H9 (cell line): Measurements from ENCODE around the gene CXCR4. TPM values are rescaled to one million over a fixed set of nuclear protein-coding genes. Genes with fewer than 3 reads are reported as not detected.

Experiments
- DNase-seq: peaks from one replicate; pipeline ENCODE4 v3.0.0-alpha.2; 2017
- H2AFZ ChIP-seq: one replicate; pipeline ENCODE4 v1.6.1; 2013; ENCODE audit warnings: mild to moderate bottlenecking, low read length, control low read depth, moderate library complexity
- H2AK5ac ChIP-seq: 2 replicates; pipeline ENCODE4 v1.6.1; 2013; ENCODE audit warnings: low read length, control low read depth, mixed read lengths; ENCODE audit not compliant: insufficient read length
- H2BK120ac ChIP-seq: one replicate; pipeline ENCODE4 v1.6.1; 2013; ENCODE audit warnings: low read depth, mild to moderate bottlenecking, low read length, control low read depth, inconsistent platforms; ENCODE audit not compliant: poor library complexity, severe bottlenecking
- H2BK12ac ChIP-seq: 2 replicates; pipeline ENCODE4 v1.6.1; 2013; ENCODE audit warnings: low read length, control low read depth, mixed read lengths, low read depth; ENCODE audit not compliant: insufficient read length
- H2BK15ac ChIP-seq: 2 replicates; pipeline ENCODE4 v1.6.1; 2013; ENCODE audit warnings: low read depth, low read length, control low read depth
- H2BK20ac ChIP-seq: one replicate; pipeline ENCODE4 v1.6.1; 2013; ENCODE audit warnings: low read depth, mild to moderate bottlenecking, low read length, control low read depth, inconsistent platforms; ENCODE audit not compliant: poor library complexity, severe bottlenecking
- H2BK5ac ChIP-seq: 2 replicates; pipeline ENCODE4 v1.6.1; 2013; ENCODE audit warnings: low read length, control low read depth, mixed read lengths; ENCODE audit not compliant: insufficient read length
- H3K14ac ChIP-seq: 2 replicates; pipeline ENCODE4 v1.6.1; 2013; ENCODE audit warnings: low read length, control low read depth; ENCODE audit not compliant: insufficient read depth
- H3K18ac ChIP-seq: 2 replicates; pipeline ENCODE4 v1.6.1; 2013; ENCODE audit warnings: low read depth, mild to moderate bottlenecking, mixed read lengths, low read length, control low read depth; ENCODE audit not compliant: insufficient read length
- H3K23ac ChIP-seq: 2 replicates; pipeline ENCODE4 v1.6.1; 2013; ENCODE audit warnings: low read length, control low read depth, mixed read lengths, low read depth; ENCODE audit not compliant: insufficient read length
- H3K23me2 ChIP-seq: 2 replicates; pipeline ENCODE4 v1.6.1; 2013; ENCODE audit warnings: low read depth, mild to moderate bottlenecking, mixed read lengths, low read length, control low read depth; ENCODE audit not compliant: insufficient read length, poor library complexity, severe bottlenecking
- H3K27ac ChIP-seq: 2 replicates; pipeline ENCODE4 v1.5.1; 2013; ENCODE audit warnings: low read length, control low read depth, mixed read lengths, low read depth; ENCODE audit not compliant: insufficient read length
- H3K27me3 ChIP-seq: 2 replicates; pipeline ENCODE4 v1.6.1; 2013; ENCODE audit warnings: low read length, control low read depth, inconsistent platforms; ENCODE audit not compliant: insufficient read depth
- H3K4ac ChIP-seq: 2 replicates; pipeline ENCODE4 v1.6.1; 2013; ENCODE audit warnings: low read depth, mild to moderate bottlenecking, control low read depth, inconsistent platforms, low read length, moderate library complexity
- H3K4me1 ChIP-seq: 2 replicates; pipeline ENCODE4 v1.6.1; 2013; ENCODE audit warnings: low read length, control low read depth, inconsistent platforms; ENCODE audit not compliant: insufficient read depth
- H3K4me2 ChIP-seq: 2 replicates; pipeline ENCODE4 v1.6.1; 2013; ENCODE audit warnings: low read length, control low read depth, mixed read lengths; ENCODE audit not compliant: insufficient read length, insufficient read depth
- H3K56ac ChIP-seq: 2 replicates; pipeline ENCODE4 v1.6.1; 2013; ENCODE audit warnings: low read depth, mild to moderate bottlenecking, mixed read lengths, low read length, control low read depth; ENCODE audit not compliant: insufficient read length
- H3K79me1 ChIP-seq: 2 replicates; pipeline ENCODE4 v1.6.1; 2013; ENCODE audit warnings: low read depth, mild to moderate bottlenecking, moderate library complexity, low read length, control low read depth, inconsistent platforms; ENCODE audit not compliant: insufficient read depth, poor library complexity, severe bottlenecking
- H3K79me2 ChIP-seq: 2 replicates; pipeline ENCODE4 v1.6.1; 2013; ENCODE audit warnings: low read length, control low read depth, inconsistent platforms; ENCODE audit not compliant: insufficient read depth
- H3K9ac ChIP-seq: 2 replicates; pipeline ENCODE4 v1.6.1; 2013; ENCODE audit warnings: low read length, control low read depth, mixed read lengths; ENCODE audit not compliant: insufficient read length; ENCODE audit errors: extremely low read depth
- H3K9me3 ChIP-seq: one replicate; pipeline ENCODE4 v1.6.1; 2013; ENCODE audit warnings: low read depth, low read length, inconsistent platforms; ENCODE audit not compliant: control insufficient read depth
- H3T11ph ChIP-seq: one replicate; pipeline ENCODE4 v1.6.1; 2013; ENCODE audit warnings: mild to moderate bottlenecking, low read length, control low read depth, inconsistent platforms
- H4K20me1 ChIP-seq: one replicate; pipeline ENCODE4 v1.6.1; 2013; ENCODE audit not compliant: control insufficient read depth, insufficient read length, insufficient read depth
- H4K5ac ChIP-seq: 2 replicates; pipeline ENCODE4 v1.6.1; 2013; ENCODE audit warnings: low read depth, mild to moderate bottlenecking, mixed read lengths, low read length, control low read depth; ENCODE audit not compliant: insufficient read length
- H4K8ac ChIP-seq: replicated peaks from 2 replicates; pipeline ENCODE4 v1.6.1; 2013; ENCODE audit warnings: low read length, control low read depth, mixed read lengths, low read depth; ENCODE audit not compliant: insufficient read length
- H4K91ac ChIP-seq: 2 replicates; pipeline ENCODE4 v1.6.1; 2013; ENCODE audit warnings: low read depth, mild to moderate bottlenecking, moderate library complexity, mixed read lengths, low read length, control low read depth; ENCODE audit not compliant: insufficient read length
- H3K27ac Mint-ChIP-seq, 3 experiments: 2 replicates in 2 of 3; 3 replicates in 1 of 3; pipeline ENCODE4 v1.8.0; 2020 to 2021; ENCODE audit warnings: mixed read lengths in 3 of 3, mild to moderate bottlenecking in 1 of 3, moderate library complexity in 1 of 3
- H3K27me3 Mint-ChIP-seq: 2 replicates; pipeline ENCODE4 v1.8.0; 2021; ENCODE audit warnings: low read depth, mild to moderate bottlenecking, moderate library complexity, mixed read lengths
- H3K36me3 Mint-ChIP-seq, 3 experiments: 2 replicates in 2 of 3; 3 replicates in 1 of 3; pipeline ENCODE4 v1.8.0; 2020 to 2021; ENCODE audit warnings: low read depth in 3 of 3, mixed read lengths in 3 of 3; ENCODE audit not compliant: insufficient read depth in 1 of 3
- H3K4me1 Mint-ChIP-seq, 2 experiments: 2 replicates each; pipeline ENCODE4 v1.8.0; 2020; ENCODE audit warnings: mixed read lengths in 2 of 2
- H3K4me3 Mint-ChIP-seq, 2 experiments: 2 replicates in 1 of 2; 3 replicates in 1 of 2; pipeline ENCODE4 v1.8.0; 2020 to 2021; ENCODE audit warnings: mild to moderate bottlenecking in 2 of 2, mixed read lengths in 2 of 2, moderate library complexity in 1 of 2
- H3K9me3 Mint-ChIP-seq, 2 experiments: 2 replicates in 1 of 2; 3 replicates in 1 of 2; pipeline ENCODE4 v1.8.0; 2020; ENCODE audit warnings: mild to moderate bottlenecking in 2 of 2, mixed read lengths in 2 of 2, moderate library complexity in 1 of 2
- CTCF ChIP-seq: fragments of 200-600 bp; sonication (generic); conservative IDR thresholded peaks from 3 replicates; pipeline ENCODE4 v1.8.0; 2021; ENCODE audit warnings: antibody characterized with exemption, mild to moderate bottlenecking
- WGBS: extraction: QIAGEN DNeasy Blood & Tissue Kit; methylation state at CpG from one replicate; pipeline ENCODE4 v1.1.7; 2013; ENCODE audit warnings: missing lambda C conversion rate, low lambda C conversion rate, mixed read lengths; ENCODE audit not compliant: insufficient read length; ENCODE audit errors: extremely low coverage; 5-methylcytosine and 5-hydroxymethylcytosine counted together
- total RNA-seq: library from RNA; stranded (reverse); gene quantifications from 2 replicates; pipeline ENCODE4 v1.2.1, GENCODE V29; 2021

The CXCR4 gene
- total RNA-seq, 1 experiment from 2014 or later, result 1.0 TPM

DNA sequence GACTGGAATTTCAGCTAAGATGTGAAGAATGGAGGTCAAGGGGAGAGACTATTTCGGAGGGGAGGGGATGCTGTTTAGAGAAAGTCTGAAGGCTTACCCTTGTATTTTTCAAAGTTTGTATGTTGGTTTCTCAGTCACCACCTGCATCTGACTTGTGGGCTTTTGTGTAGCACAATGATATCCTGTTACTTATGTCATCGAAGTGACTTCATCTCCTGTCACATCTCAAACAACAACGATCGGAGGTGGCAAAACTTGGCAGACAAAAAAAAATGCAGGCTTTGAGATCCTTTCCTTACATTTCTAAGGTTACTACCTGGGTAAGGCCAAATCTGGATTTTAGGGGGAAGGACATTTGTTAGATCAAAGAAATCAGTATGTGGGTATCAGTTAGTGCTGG is 11.7 kb upstream of the CXCR4 start:
- Histone ChIP-seq H4K91ac (no peak overlapping the region), H2AK5ac (no peak overlapping the region), H4K8ac (no peak overlapping the region), H2BK12ac (no peak overlapping the region), H2AFZ (no peak overlapping the region), H2BK120ac (no peak overlapping the region), H3K79me1 (no peaks in the 10 kb centered on the region), H2BK20ac (no peak overlapping the region), H3K14ac (no peak overlapping the region), H3K18ac (no peak overlapping the region), H2BK15ac (no peak overlapping the region), H3K23ac (no peak overlapping the region), H3T11ph (no peak overlapping the region), H2BK5ac (no peak overlapping the region), H3K9me3 (no peaks in the 10 kb centered on the region), H3K56ac (no peak overlapping the region), H3K23me2 (no peaks in the 10 kb centered on the region), H3K4me2 (no peak overlapping the region), H3K27me3 (no peaks in the 10 kb centered on the region), H3K9ac (no peak overlapping the region), H3K79me2 (no peaks in the 10 kb centered on the region), H3K4me1 (peaks cover 5% of the 10 kb centered on the region; the same call in 1 of the 2 replicates), H4K20me1 (no peaks in the 10 kb centered on the region), H3K27ac (no peak overlapping the region), H4K5ac (no peak overlapping the region), H3K4ac (no peak overlapping the region)
- DNase-seq, result no peak
- Mint-ChIP-seq H3K27me3 (no peaks in the 10 kb centered on the region), H3K36me3 (no peaks in the 10 kb centered on the region), H3K4me1 (peaks cover 39 to 42% of the 10 kb centered on the region in 2 experiments), H3K9me3 (no peaks in the 10 kb centered on the region), H3K4me3 (no peak overlapping the region), H3K27ac (no peak overlapping the region; a peak in 1 of 7 replicates)
- WGBS, result no CpG with 5 or more reads among the region's 4 CpGs
- TF ChIP-seq CTCF, result no peak
